H1 (cell line): ENCODE results near the gene ENO4. TPM values are rescaled to one million over a fixed set of nuclear protein-coding genes. Genes with fewer than 3 reads are reported as not detected.

Experiments used
- CTCF ChIA-PET: fragments of 300-600 bp; sonication (Branson Sonifier 250); formaldehyde crosslinking; loops from one replicate; lab custom pipeline; 2021; ENCODE audit not compliant: partially characterized antibody; lab: Charles Lee
- POLR2A ChIA-PET: fragments of 300-600 bp; sonication (Branson Sonifier 250); formaldehyde crosslinking; loops from one replicate; lab custom pipeline; 2021; ENCODE audit warnings: inconsistent platforms; ENCODE audit not compliant: partially characterized antibody; lab: Charles Lee
- DNase-seq, 2 experiments: peaks; one replicate each; pipeline versions ENCODE4 v3.0.0 to v3.0.0-alpha.2; 2010 to 2022; ENCODE audit warnings: low spot score in 2 of 2, low read depth in 1 of 2, mixed read lengths in 1 of 2
- FAIRE-seq: peaks from 2 replicates; lab custom pipeline; 2011; peaks lifted over from hg19 to GRCh38; lab: Jason Lieb, UNC
- H2AFZ ChIP-seq: 2 replicates; pipeline ENCODE4 v1.8.1; 2012; ENCODE audit warnings: low read length, inconsistent platforms
- H2AK5ac ChIP-seq: 2 replicates; pipeline ENCODE4 v1.6.1; 2013; ENCODE audit warnings: low read depth, low read length
- H2BK120ac ChIP-seq: replicated peaks from 2 replicates; pipeline ENCODE3; 2013; ENCODE audit warnings: low read depth, low read length, inconsistent platforms
- H2BK12ac ChIP-seq: 2 replicates; pipeline ENCODE4 v1.6.1; 2013; ENCODE audit warnings: low read depth, low read length
- H2BK15ac ChIP-seq: 2 replicates; pipeline ENCODE4 v1.6.1; 2013; ENCODE audit warnings: low read length
- H2BK20ac ChIP-seq: 2 replicates; pipeline ENCODE4 v1.6.1; 2013; ENCODE audit warnings: low read length
- H2BK5ac ChIP-seq: 2 replicates; pipeline ENCODE4 v1.6.1; 2013; ENCODE audit warnings: low read depth, low read length
- H3K14ac ChIP-seq: 2 replicates; pipeline ENCODE4 v1.6.1; 2013; ENCODE audit warnings: inconsistent platforms; ENCODE audit not compliant: insufficient read length
- H3K18ac ChIP-seq: 2 replicates; pipeline ENCODE4 v1.6.1; 2013; ENCODE audit warnings: low read length; ENCODE audit errors: extremely low read depth
- H3K23ac ChIP-seq: 2 replicates; pipeline ENCODE4 v1.6.1; 2013; ENCODE audit warnings: inconsistent platforms; ENCODE audit not compliant: insufficient read length
- H3K23me2 ChIP-seq: 2 replicates; pipeline ENCODE4 v1.6.1; 2013; ENCODE audit warnings: low read depth, low read length
- H3K27ac ChIP-seq: 2 replicates; pipeline ENCODE4 v1.6.1; 2011; ENCODE audit warnings: low read depth, low read length, inconsistent platforms
- H3K27me3 ChIP-seq, 4 experiments: replicated peaks in 1 of 4; 1 replicate in 1 of 4; 2 replicates in 3 of 4; pipeline versions ENCODE4 v1.6.1 to v1.8.1; 2011 to 2013; ENCODE audit warnings: low read length in 3 of 4, mild to moderate bottlenecking in 3 of 4, inconsistent platforms in 2 of 4, mixed read lengths in 2 of 4, moderate library complexity in 1 of 4; ENCODE audit not compliant: control insufficient read depth in 3 of 4, insufficient read depth in 3 of 4; ENCODE audit errors: extremely low read depth in 1 of 4
- H3K36me3 ChIP-seq, 4 experiments: 2 replicates each; pipeline versions ENCODE4 v1.6.1 to v1.8.1; 2011 to 2013; ENCODE audit warnings: mild to moderate bottlenecking in 4 of 4, low read length in 3 of 4, moderate library complexity in 2 of 4, control low read depth in 1 of 4, inconsistent platforms in 1 of 4; ENCODE audit not compliant: insufficient read depth in 4 of 4, control insufficient read depth in 2 of 4
- H3K4ac ChIP-seq: replicated peaks from 2 replicates; pipeline ENCODE3; 2013; ENCODE audit warnings: low read length, low read depth, mixed read lengths, inconsistent platforms; ENCODE audit not compliant: insufficient read length
- H3K4me1 ChIP-seq, 4 experiments: replicated peaks in 1 of 4; 1 replicate in 1 of 4; 2 replicates in 3 of 4; pipeline versions ENCODE4 v1.6.1 to v1.8.1; 2011 to 2013; ENCODE audit warnings: low read length in 3 of 4, inconsistent platforms in 2 of 4, mixed read lengths in 1 of 4; ENCODE audit not compliant: insufficient read depth in 4 of 4, control insufficient read depth in 3 of 4
- H3K4me2 ChIP-seq, 2 experiments: 2 replicates each; pipeline versions ENCODE4 v1.6.1 to v1.8.1; 2011 to 2013; ENCODE audit warnings: low read depth in 2 of 2, low read length in 2 of 2, control low read depth in 1 of 2, inconsistent platforms in 1 of 2, mild to moderate bottlenecking in 1 of 2; ENCODE audit not compliant: insufficient read depth in 1 of 2
- H3K4me3 ChIP-seq, 4 experiments: fragments of 200-600, 300-600 bp in 1 of 4; sonication (generic), shearing (Covaris generic), sonication (Bioruptor Twin) in 1 of 4; 2 replicates each; pipeline versions ENCODE4 v1.5.1 to v1.8.1; 2011 to 2016; ENCODE audit warnings: low read length in 4 of 4, low read depth in 3 of 4, control low read depth in 2 of 4, inconsistent platforms in 2 of 4, mild to moderate bottlenecking in 2 of 4, mixed read lengths in 1 of 4, moderate library complexity in 1 of 4; ENCODE audit not compliant: insufficient read depth in 2 of 4; ENCODE audit errors: extremely low read depth in 1 of 4
- H3K56ac ChIP-seq: replicated peaks from 2 replicates; pipeline ENCODE3; 2013; ENCODE audit warnings: low read depth, mild to moderate bottlenecking, mixed read lengths, low read length, inconsistent platforms; ENCODE audit not compliant: insufficient read length
- H3K79me1 ChIP-seq: 2 replicates; pipeline ENCODE4 v1.6.1; 2013; ENCODE audit warnings: low read depth, low read length, control low read depth
- H3K79me2 ChIP-seq, 2 experiments: 2 replicates each; pipeline versions ENCODE4 v1.6.1 to v1.8.1; 2012 to 2013; ENCODE audit warnings: low read length in 2 of 2, mild to moderate bottlenecking in 2 of 2, inconsistent platforms in 1 of 2; ENCODE audit not compliant: insufficient read depth in 2 of 2, control insufficient read depth in 1 of 2
- H3K9ac ChIP-seq, 4 experiments: replicated peaks in 1 of 4; 1 replicate in 1 of 4; 2 replicates in 3 of 4; pipeline versions ENCODE4 v1.6.1 to v1.8.1; 2011 to 2013; ENCODE audit warnings: low read depth in 3 of 4, low read length in 3 of 4, control low read depth in 2 of 4, mild to moderate bottlenecking in 2 of 4, moderate library complexity in 2 of 4, inconsistent platforms in 1 of 4; ENCODE audit errors: extremely low read depth in 1 of 4
- H3K9me3 ChIP-seq, 2 experiments: 2 replicates each; pipeline versions ENCODE4 v1.6.1 to v1.8.1; 2012 to 2013; ENCODE audit warnings: mild to moderate bottlenecking in 2 of 2, moderate library complexity in 2 of 2, control low read depth in 1 of 2, inconsistent platforms in 1 of 2, low read depth in 1 of 2, low read length in 1 of 2, mixed read lengths in 1 of 2; ENCODE audit not compliant: insufficient read depth in 2 of 2
- H4K20me1 ChIP-seq, 2 experiments: replicated peaks in 1 of 2; 2 replicates each; pipeline versions ENCODE3 to v1.8.1; 2011 to 2013; ENCODE audit warnings: inconsistent platforms in 2 of 2, low read length in 2 of 2, mild to moderate bottlenecking in 1 of 2; ENCODE audit not compliant: insufficient read depth in 2 of 2, control insufficient read depth in 1 of 2
- H4K5ac ChIP-seq: 2 replicates; pipeline ENCODE4 v1.6.1; 2013; ENCODE audit warnings: low read length, low read depth, mixed read lengths, inconsistent platforms; ENCODE audit not compliant: insufficient read length
- H4K8ac ChIP-seq: 2 replicates; pipeline ENCODE4 v1.8.0; 2013; ENCODE audit warnings: mild to moderate bottlenecking, moderate library complexity, low read length, inconsistent platforms; ENCODE audit not compliant: insufficient read depth; ENCODE audit errors: extremely low read depth
- H4K91ac ChIP-seq: replicated peaks from 2 replicates; pipeline ENCODE3; 2013; ENCODE audit warnings: low read length, mixed read lengths, inconsistent platforms; ENCODE audit not compliant: insufficient read length
- TCF12 ChIP-seq: IDR thresholded peaks from 2 replicates; pipeline ENCODE4 v1.6.1; 2011; ENCODE audit warnings: low read depth, mild to moderate bottlenecking, low read length
- WGBS, 2 experiments: shearing (Covaris generic) in 1 of 2; methylation state at CpG; one replicate each; pipeline versions ENCODE4 v1.1.6 to v1.1.7; 2013 to 2015; ENCODE audit warnings: low lambda C conversion rate in 2 of 2, mixed read lengths in 2 of 2, inconsistent platforms in 1 of 2, low coverage in 1 of 2, missing lambda C conversion rate in 1 of 2; ENCODE audit not compliant: insufficient replicate concordance in 2 of 2, insufficient coverage in 1 of 2, insufficient read length in 1 of 2; ENCODE audit errors: extremely low coverage in 1 of 2, missing lambda C conversion rate in 1 of 2; 5-methylcytosine and 5-hydroxymethylcytosine counted together
- polyA plus RNA-seq, 7 experiments: library from polyadenylated mRNA; depleted of rRNA in 3 of 7; stranded (reverse) in 5 of 7; unstranded in 2 of 7; fragments of >200 nt in 5 of 7; fragments of 200-250 nt in 2 of 7; gene quantifications; 1 replicate in 5 of 7; 2 replicates in 1 of 7; 4 replicates in 1 of 7; pipeline versions ENCODE4 v1.2.1 to v1.2.3, GENCODE V29; 2011 to 2013; ENCODE audit warnings: missing spikeins in 2 of 7, mixed read lengths in 2 of 7
- total RNA-seq: library from RNA; stranded (reverse); fragmentation: NEBNext Ultra II Directional; extraction: Animal tissue kit (Norgen Biotek cat#: 25700); gene quantifications from 2 replicates; pipeline ENCODE4 v1.2.1, GENCODE V29; 2021

The ENO4 gene
- total and polyA plus RNA-seq, 2 of the 8 experiments (the other 6 are each of a cell fraction or from before 2014, with no cell fraction given): 0.77 TPM; not detected in 1

- ChIA-PET CTCF (no interaction called here), POLR2A (no interaction called here)
- no peak overlapping the region for H3K23ac ChIP-seq
- no peak overlapping the region for H4K91ac ChIP-seq
- H3K4me2 ChIP-seq: no peak overlapping the region
- FAIRE-seq (no peak), DNase-seq (no peak)
- H2BK20ac ChIP-seq: no peak overlapping the region
- H2BK5ac ChIP-seq: no peak overlapping the region
- no peaks in the 10 kb centered on the region for H3K79me1 ChIP-seq
- no peak overlapping the region for H2AFZ ChIP-seq
- no peak overlapping the region for H3K9ac ChIP-seq
- H2BK15ac ChIP-seq: no peak overlapping the region
- no peak overlapping the region for H3K4me3 ChIP-seq
- no peak overlapping the region for H3K27ac ChIP-seq
- no peak overlapping the region for H3K18ac ChIP-seq
- no peak overlapping the region for H3K4ac ChIP-seq
- H2BK120ac ChIP-seq: no peak overlapping the region
- H4K20me1 ChIP-seq: no peaks in the 10 kb centered on the region
- no peaks in the 10 kb centered on the region for H3K9me3 ChIP-seq
- no peaks in the 10 kb centered on the region for H3K27me3 ChIP-seq
- H3K56ac ChIP-seq: no peak overlapping the region
- no peak overlapping the region for H2BK12ac ChIP-seq
- H4K5ac ChIP-seq: no peak overlapping the region
- H2AK5ac ChIP-seq: no peak overlapping the region
- peaks cover 0 to 8% (median 0%) of the 10 kb centered on the region in 4 experiments; a peak in 2 of 8 replicates for H3K36me3 ChIP-seq
- no peaks in the 10 kb centered on the region for H3K23me2 ChIP-seq
- H3K79me2 ChIP-seq: no peaks in the 10 kb centered on the region
- TF ChIP-seq TCF12: no peak
- no peaks in the 10 kb centered on the region for H3K4me1 ChIP-seq
- 86% methylated on average over 1 of the region's 1 CpG; no CpG with 5 or more reads in 1 of the 2 experiments for WGBS, 2 experiments
- H4K8ac ChIP-seq: no peak overlapping the region
- H3K14ac ChIP-seq: no peak overlapping the region
Observed at GRCh38 chr10:116909307-116909706, 60.0 kb downstream of the ENO4 start.
